Activated T-helper 17 cell treated with anti-CD3 and anti-CD28 coated beads, Interleukin-2, amount 50 U/mL, for 72 hours (primary cell): Measurements from ENCODE around the gene MAP3K9. TPM values are rescaled to one million over a fixed set of nuclear protein-coding genes. Genes with fewer than 3 reads are reported as not detected.
"Not testable (repeated sequence)": the region's sequence is repeated elsewhere in the genome, so short reads cannot be mapped to it uniquely, and the experiment has no call there.

Source experiments
- ATAC-seq: fragments of 150-1000 bp; cut with Tn5 transposase; replicated peaks from 2 replicates; pipeline ENCODE4 v1.10.0; 2021; ENCODE audit warnings: mild to moderate bottlenecking, moderate library complexity
- H3K27ac Mint-ChIP-seq: one replicate; pipeline ENCODE4 v1.8.0; 2022; ENCODE audit warnings: mixed read lengths
- H3K27me3 Mint-ChIP-seq: one replicate; pipeline ENCODE4 v1.8.0; 2022; ENCODE audit warnings: mixed read lengths
- H3K36me3 Mint-ChIP-seq: one replicate; pipeline ENCODE4 v1.8.0; 2022; ENCODE audit warnings: low read depth, mild to moderate bottlenecking, mixed read lengths
- H3K4me1 Mint-ChIP-seq: one replicate; pipeline ENCODE4 v1.8.0; 2022; ENCODE audit warnings: mixed read lengths
- H3K4me3 Mint-ChIP-seq: one replicate; pipeline ENCODE4 v1.8.0; 2022; ENCODE audit warnings: mild to moderate bottlenecking, mixed read lengths
- H3K9me3 Mint-ChIP-seq: one replicate; pipeline ENCODE4 v1.8.0; 2022; ENCODE audit warnings: mixed read lengths
- total RNA-seq, 2 donors: library from RNA; stranded (reverse); gene quantifications; one replicate each; pipeline ENCODE4 v1.2.3, GENCODE V29; 2022

The MAP3K9 gene
- total RNA-seq, 2 donors from 2014 or later, result 6.8 to 10.5 TPM

GRCh38 chr14:70714055-70714550 is 95.2 kb downstream of the MAP3K9 start:
- H3K4me1 Mint-ChIP-seq, result peaks cover 6% of the 10 kb centered on the region
- no peaks in the 10 kb centered on the region for H3K9me3 Mint-ChIP-seq
- no peaks in the 10 kb centered on the region for H3K36me3 Mint-ChIP-seq
- peak; percentile 21 for ATAC-seq
- peak overlapping the region; percentile 18 for H3K27ac Mint-ChIP-seq
- peaks cover 3% of the 10 kb centered on the region for H3K27me3 Mint-ChIP-seq
- H3K4me3 Mint-ChIP-seq, result peak overlapping the region; percentile 1

- H3K36me3 Mint-ChIP-seq, result no peaks in the 10 kb centered on the region
- H3K9me3 Mint-ChIP-seq, result no peaks in the 10 kb centered on the region
- no peak for ATAC-seq
- peaks cover 6% of the 10 kb centered on the region for H3K4me1 Mint-ChIP-seq
- peaks cover 3% of the 10 kb centered on the region for H3K27me3 Mint-ChIP-seq
- H3K4me3 Mint-ChIP-seq, result peak overlapping the region; percentile 1
- peak overlapping the region; percentile 18 for H3K27ac Mint-ChIP-seq
These were observed 95.8 kb downstream of the MAP3K9 start for GRCh38 chr14:70713511-70713916.

GRCh38 chr14:70713096-70713495 is 96.2 kb downstream of the MAP3K9 start:
- peaks cover 3% of the 10 kb centered on the region for H3K27me3 Mint-ChIP-seq
- H3K4me1 Mint-ChIP-seq, result peaks cover 6% of the 10 kb centered on the region
- H3K27ac Mint-ChIP-seq, result no peak overlapping the region
- H3K9me3 Mint-ChIP-seq, result no peaks in the 10 kb centered on the region
- no peak for ATAC-seq
- H3K4me3 Mint-ChIP-seq, result no peak overlapping the region
- no peaks in the 10 kb centered on the region for H3K36me3 Mint-ChIP-seq

GRCh38 chr14:70711451-70711850 is 97.9 kb downstream of the MAP3K9 start:
- no peak for ATAC-seq
- Mint-ChIP-seq H3K4me1 (peaks cover 6% of the 10 kb centered on the region), H3K9me3 (no peaks in the 10 kb centered on the region), H3K4me3 (no peak overlapping the region), H3K27ac (no peak overlapping the region), H3K36me3 (no peaks in the 10 kb centered on the region), H3K27me3 (peaks cover 3% of the 10 kb centered on the region)

GRCh38 chr14:70709726-70710382 is 99.5 kb downstream of the MAP3K9 start:
- H3K27ac Mint-ChIP-seq, result no peak overlapping the region
- H3K4me1 Mint-ChIP-seq, result peaks cover 6% of the 10 kb centered on the region
- H3K4me3 Mint-ChIP-seq, result no peak overlapping the region
- no peaks in the 10 kb centered on the region for H3K27me3 Mint-ChIP-seq
- H3K9me3 Mint-ChIP-seq, result no peaks in the 10 kb centered on the region
- H3K36me3 Mint-ChIP-seq, result no peaks in the 10 kb centered on the region
- no peak for ATAC-seq

- ATAC-seq, result no peak
- Mint-ChIP-seq H3K4me1 (peaks cover 3% of the 10 kb centered on the region), H3K4me3 (no peak overlapping the region), H3K27ac (no peak overlapping the region), H3K27me3 (no peaks in the 10 kb centered on the region), H3K36me3 (no peaks in the 10 kb centered on the region), H3K9me3 (no peaks in the 10 kb centered on the region)
These were observed 100.4 kb downstream of the MAP3K9 start for GRCh38 chr14:70708717-70709570.

DNA sequence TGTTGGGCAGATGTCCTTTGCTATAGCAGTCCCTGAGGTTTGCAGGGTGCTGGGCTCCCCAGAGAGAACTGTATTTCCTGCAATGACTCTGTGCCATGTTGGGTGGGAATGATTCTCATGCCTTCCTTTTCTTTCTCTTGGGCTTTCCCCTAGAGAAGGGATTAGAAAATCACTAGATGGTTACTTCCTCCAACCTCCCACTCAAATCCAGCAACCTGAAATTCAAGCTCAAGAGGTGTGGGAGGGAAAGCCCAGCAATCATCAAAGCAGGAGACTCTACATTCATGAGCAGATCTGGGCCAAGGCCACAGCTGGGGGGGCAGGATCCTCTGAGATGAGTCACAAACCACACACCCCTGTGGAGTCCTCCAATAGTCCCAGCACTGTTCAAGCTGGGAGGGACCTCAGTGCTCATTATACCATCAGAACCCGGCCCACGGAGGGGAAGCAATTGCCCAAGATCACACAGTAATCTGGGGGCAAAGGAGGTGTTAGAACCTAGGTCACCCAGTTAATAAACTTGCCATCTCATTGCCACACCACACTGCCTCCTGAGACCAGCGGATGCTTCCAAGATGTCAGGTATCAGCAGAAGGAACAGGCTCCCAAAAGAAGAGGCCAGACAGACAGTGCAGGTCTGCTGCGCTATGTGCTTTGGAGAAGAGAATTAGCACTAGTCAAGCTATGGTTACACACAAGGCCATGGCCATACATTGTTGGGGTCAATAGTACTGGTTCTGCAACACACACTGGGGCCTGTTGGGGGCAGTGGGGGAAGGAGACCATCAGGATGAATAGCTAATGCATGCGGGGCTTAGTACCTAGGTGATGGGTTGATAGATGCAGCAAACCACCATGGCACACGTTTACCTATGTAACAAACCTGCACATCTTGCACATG is 101.9 kb downstream of the MAP3K9 start:
- H3K4me1 Mint-ChIP-seq, result no peaks in the 10 kb centered on the region

GRCh38 chr14:70706177-70706576 is 103.1 kb downstream of the MAP3K9 start:
- H3K4me3 Mint-ChIP-seq, result no peak overlapping the region
- ATAC-seq, result no peak
- H3K36me3 Mint-ChIP-seq, result no peaks in the 10 kb centered on the region
- no peaks in the 10 kb centered on the region for H3K27me3 Mint-ChIP-seq
- H3K27ac Mint-ChIP-seq, result no peak overlapping the region
- no peaks in the 10 kb centered on the region for H3K4me1 Mint-ChIP-seq
- no peaks in the 10 kb centered on the region for H3K9me3 Mint-ChIP-seq

More for the DNA sequence above, 101.9 kb downstream of the MAP3K9 start:
- Mint-ChIP-seq H3K27me3 (no peaks in the 10 kb centered on the region), H3K36me3 (no peaks in the 10 kb centered on the region), H3K9me3 (no peaks in the 10 kb centered on the region), H3K4me3 (no peak overlapping the region), H3K27ac (no peak overlapping the region)
- peak; percentile 69 for ATAC-seq

DNA sequence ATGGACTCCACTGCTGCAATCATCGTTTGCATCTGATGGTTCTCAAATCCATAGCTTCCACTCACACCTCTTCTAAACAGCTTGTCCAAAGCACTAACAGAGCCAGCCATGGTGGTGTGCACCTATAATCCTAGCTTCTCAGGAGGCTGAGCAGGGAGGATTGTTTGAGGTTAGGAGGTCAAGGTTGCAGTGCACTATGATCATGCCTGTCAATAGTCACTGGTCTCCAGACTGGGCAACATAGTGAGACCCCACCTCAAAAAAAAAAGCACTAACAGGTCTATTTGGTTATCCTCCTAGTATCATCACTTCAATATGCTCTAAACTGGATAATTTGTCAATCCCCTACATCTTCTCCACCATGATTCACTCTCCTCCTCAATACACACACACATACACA is 104.4 kb downstream of the MAP3K9 start:
- Mint-ChIP-seq H3K4me3 (no peak overlapping the region), H3K36me3 (no peaks in the 10 kb centered on the region), H3K9me3 (no peaks in the 10 kb centered on the region), H3K27me3 (no peaks in the 10 kb centered on the region), H3K27ac (no peak overlapping the region), H3K4me1 (no peaks in the 10 kb centered on the region)
- no peak for ATAC-seq

- not testable (repeated sequence) for H3K9me3 Mint-ChIP-seq, H3K36me3 Mint-ChIP-seq, H3K4me3 Mint-ChIP-seq, H3K4me1 Mint-ChIP-seq, H3K27ac Mint-ChIP-seq, ATAC-seq, H3K27me3 Mint-ChIP-seq
These were observed 105.6 kb downstream of the MAP3K9 start for GRCh38 chr14:70703621-70704168.

DNA sequence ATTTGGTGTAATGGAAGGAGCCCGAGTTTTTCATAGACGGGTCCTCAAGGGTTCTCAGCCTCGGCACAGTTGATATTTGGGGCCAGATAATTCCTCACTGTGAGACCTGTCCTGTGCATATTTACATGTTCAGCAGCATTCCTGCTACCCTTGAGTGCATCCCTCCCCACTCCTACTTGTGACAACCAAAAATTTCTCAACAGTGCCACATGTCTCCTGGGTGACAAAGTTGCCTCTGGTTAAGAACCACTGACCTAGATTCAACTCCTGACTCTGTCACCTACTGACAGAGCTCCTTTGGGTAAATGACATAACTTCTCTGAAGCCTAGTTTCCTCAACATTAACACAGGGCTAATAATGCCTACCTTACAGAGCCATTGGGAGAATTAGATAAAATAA is 107.2 kb downstream of the MAP3K9 start:
- no peak for ATAC-seq
- no peaks in the 10 kb centered on the region for H3K27me3 Mint-ChIP-seq
- no peak overlapping the region for H3K4me3 Mint-ChIP-seq
- no peaks in the 10 kb centered on the region for H3K9me3 Mint-ChIP-seq
- no peak overlapping the region for H3K27ac Mint-ChIP-seq
- no peaks in the 10 kb centered on the region for H3K4me1 Mint-ChIP-seq
- H3K36me3 Mint-ChIP-seq, result no peaks in the 10 kb centered on the region

- H3K27me3 Mint-ChIP-seq, result no peaks in the 10 kb centered on the region
- no peaks in the 10 kb centered on the region for H3K9me3 Mint-ChIP-seq
- no peaks in the 10 kb centered on the region for H3K36me3 Mint-ChIP-seq
- H3K4me1 Mint-ChIP-seq, result no peaks in the 10 kb centered on the region
- no peak overlapping the region for H3K4me3 Mint-ChIP-seq
- H3K27ac Mint-ChIP-seq, result no peak overlapping the region
- ATAC-seq, result no peak
These were observed 107.7 kb downstream of the MAP3K9 start for GRCh38 chr14:70701610-70702009.

- H3K9me3 Mint-ChIP-seq, result no peaks in the 10 kb centered on the region
- no peaks in the 10 kb centered on the region for H3K27me3 Mint-ChIP-seq
- H3K36me3 Mint-ChIP-seq, result no peaks in the 10 kb centered on the region
- H3K4me3 Mint-ChIP-seq, result no peak overlapping the region
- no peak for ATAC-seq
- H3K27ac Mint-ChIP-seq, result no peak overlapping the region
- no peaks in the 10 kb centered on the region for H3K4me1 Mint-ChIP-seq
These were observed 108.2 kb downstream of the MAP3K9 start for GRCh38 chr14:70700955-70701585.

GRCh38 chr14:70699646-70700045 is 109.7 kb downstream of the MAP3K9 start:
- Mint-ChIP-seq H3K4me1 (no peaks in the 10 kb centered on the region), H3K27ac (no peak overlapping the region), H3K27me3 (no peaks in the 10 kb centered on the region), H3K36me3 (no peaks in the 10 kb centered on the region), H3K4me3 (no peak overlapping the region), H3K9me3 (no peaks in the 10 kb centered on the region)
- ATAC-seq, result no peak
